ENCODE measurements around the gene ADH6.
"Not testable (repeated sequence)": the region's sequence is repeated elsewhere in the genome, so short reads cannot be mapped to it uniquely, and the experiment has no call there.

The ADH6 gene

GRCh38 chr4:99189900-99190299 lies 29.1 kb downstream of the ADH6 start:
- DNase-seq = not testable (repeated sequence)

GRCh38 chr4:99186029-99186428 lies 33.0 kb downstream of the ADH6 start:
- no peak for DNase-seq

GRCh38 chr4:99185581-99185980 lies 33.5 kb downstream of the ADH6 start:
- no peak for DNase-seq

GRCh38 chr4:99180382-99181070 lies 38.5 kb downstream of the ADH6 start:
- no peak for DNase-seq

- DNase-seq = no peak
These were observed 39.4 kb downstream of the ADH6 start for GRCh38 chr4:99179626-99180025.

DNA sequence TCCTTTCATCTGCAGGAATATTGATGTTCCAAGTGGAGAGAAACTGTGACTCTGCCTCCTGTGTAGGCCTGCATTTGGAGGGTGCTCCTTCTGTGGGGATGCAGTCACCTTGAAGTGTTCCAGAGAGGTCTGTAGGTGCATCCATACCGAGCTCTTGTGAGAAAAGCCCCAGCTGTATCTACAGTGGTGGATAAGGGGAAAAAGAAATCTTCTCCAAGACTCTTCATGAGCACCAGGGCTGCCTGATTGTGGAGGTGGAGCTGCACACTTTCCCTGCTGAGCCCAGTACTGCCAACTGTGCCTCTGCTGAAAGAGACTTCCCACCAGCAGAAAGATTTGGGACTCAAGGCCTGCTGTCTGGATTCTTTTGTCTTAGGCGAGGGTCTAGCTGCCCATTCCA lies 39.9 kb downstream of the ADH6 start:
- no peak for DNase-seq

GRCh38 chr4:99166544-99166943 lies 52.5 kb downstream of the ADH6 start:
- DNase-seq = no peak

- no peak for DNase-seq
These were observed 53.1 kb downstream of the ADH6 start for GRCh38 chr4:99165978-99166377.

DNA sequence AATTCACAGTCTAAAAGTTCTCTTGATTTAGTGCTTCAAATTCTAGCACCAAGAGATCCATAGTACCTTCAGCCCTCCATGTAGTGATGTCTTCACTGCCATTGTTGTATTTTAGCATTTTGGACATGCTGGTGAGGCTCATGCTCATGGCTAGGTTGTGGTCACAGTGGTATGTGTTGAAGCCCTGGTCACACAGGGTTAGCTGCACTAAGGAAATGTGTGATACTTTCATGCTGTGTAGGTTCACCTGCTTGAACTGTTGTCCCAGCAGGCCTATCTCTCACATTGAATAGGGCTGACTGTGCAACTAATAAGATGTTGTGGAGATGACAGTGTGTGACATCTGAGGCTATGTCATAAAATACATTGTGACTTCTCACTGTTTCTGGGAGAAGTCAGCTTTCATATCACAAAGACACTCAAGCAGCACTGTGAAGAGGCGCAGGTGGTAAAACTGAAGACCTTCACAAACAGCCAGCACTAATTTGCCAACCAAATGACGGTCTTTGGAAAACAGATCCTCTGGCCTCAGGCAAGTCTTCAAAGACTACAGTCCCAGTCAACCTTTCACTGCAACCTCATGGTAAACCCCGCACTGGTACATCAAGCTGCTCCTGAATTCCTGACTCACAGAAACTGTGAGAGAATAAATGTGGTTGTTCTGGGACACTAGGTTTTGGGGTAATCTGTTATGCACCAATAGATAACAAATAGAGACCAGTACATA lies 57.5 kb downstream of the ADH6 start:
- no peak for DNase-seq

DNA sequence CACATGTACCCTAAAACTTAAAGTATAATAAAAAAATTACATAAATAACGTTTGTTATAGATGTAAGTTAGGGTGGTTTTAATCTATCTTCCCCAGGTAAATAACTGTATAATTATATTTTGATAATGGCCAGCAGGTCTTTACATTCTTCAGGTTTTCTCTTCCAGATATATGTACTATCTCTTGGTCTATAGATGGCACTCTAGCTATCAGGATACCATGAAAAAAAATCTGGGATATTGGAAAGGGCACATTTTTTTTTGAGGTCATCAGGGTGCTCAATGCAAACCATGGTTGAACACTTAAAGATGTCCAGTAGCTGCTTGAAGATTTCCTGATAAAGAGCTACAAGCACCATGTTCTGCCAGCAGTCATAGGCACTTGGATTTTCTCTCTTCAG lies 59.3 kb downstream of the ADH6 start:
- no peak for DNase-seq

DNA sequence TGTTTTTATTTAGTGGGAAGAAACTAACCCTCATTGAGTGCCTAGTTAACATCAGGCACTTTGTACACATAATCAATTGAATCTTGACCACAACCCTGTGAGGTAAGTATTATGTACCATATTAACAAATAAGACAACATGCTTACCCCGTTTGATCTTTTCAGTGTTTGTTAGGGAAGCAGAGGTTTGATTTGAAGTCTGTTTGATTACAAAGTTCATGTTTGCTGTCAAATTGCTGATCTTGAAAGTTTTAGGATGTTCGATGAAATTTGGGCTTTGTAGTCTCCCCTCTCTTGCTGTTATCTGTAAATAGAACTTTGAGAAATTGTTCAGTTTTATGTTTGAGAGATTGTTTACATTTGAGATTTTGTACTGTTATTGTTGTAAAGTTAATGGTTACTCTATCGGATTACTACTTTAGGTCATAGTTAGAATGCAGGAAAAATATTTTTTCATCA lies 61.5 kb downstream of the ADH6 start:
- no peak for DNase-seq

- DNase-seq = no peak
These were observed 62.1 kb downstream of the ADH6 start for GRCh38 chr4:99156992-99157391.

- DNase-seq = no peak
These were observed 64.2 kb downstream of the ADH6 start for GRCh38 chr4:99154658-99155342.

All from GDM1 (cell line).